Common myeloid progenitor, CD34-positive (primary cell): ENCODE measurements around the gene TMED4.

Source experiments
- CTCF ChIA-PET: fragments of 350-600 bp; sonication (Branson Sonifier 250); formaldehyde crosslinking; loops from one replicate; lab custom pipeline; 2021; ENCODE audit warnings: antibody characterized with exemption; lab: Charles Lee
- POLR2A ChIA-PET: fragments of 350-600 bp; sonication (Branson Sonifier 250); formaldehyde crosslinking; loops from one replicate; lab custom pipeline; 2021; ENCODE audit warnings: antibody characterized with exemption; lab: Charles Lee
- DNase-seq, 3 donors: peaks; one replicate each; pipeline versions ENCODE4 v3.0.0 to v3.0.0-alpha.2; 2013
- H3K27ac ChIP-seq, 2 experiments: 1 replicate in 1 of 2; 2 replicates in 1 of 2; pipeline ENCODE4 v1.7.0; 2013; ENCODE audit warnings: inconsistent platforms in 2 of 2, low read length in 2 of 2, mild to moderate bottlenecking in 2 of 2, low read depth in 1 of 2, moderate library complexity in 1 of 2; ENCODE audit not compliant: severe bottlenecking in 2 of 2, insufficient read depth in 1 of 2, poor library complexity in 1 of 2
- H3K27me3 ChIP-seq, 5 experiments: replicated peaks in 2 of 5; 1 replicate in 3 of 5; 2 replicates in 2 of 5; pipeline versions ENCODE4 v1.6.1 to v1.7.0; 2013; ENCODE audit warnings: low read length in 4 of 5, mild to moderate bottlenecking in 2 of 5, moderate library complexity in 2 of 5, inconsistent platforms in 1 of 5; ENCODE audit not compliant: insufficient read depth in 5 of 5, control insufficient read depth in 4 of 5
- H3K36me3 ChIP-seq, 4 experiments: 1 replicate in 2 of 4; 2 replicates in 2 of 4; pipeline versions ENCODE4 v1.6.1 to v1.7.0; 2013; ENCODE audit warnings: low read length in 3 of 4, control low read depth in 1 of 4, mild to moderate bottlenecking in 1 of 4; ENCODE audit not compliant: control insufficient read depth in 4 of 4, insufficient read depth in 4 of 4
- H3K4me1 ChIP-seq, 4 experiments: 1 replicate in 3 of 4; 2 replicates in 1 of 4; pipeline versions ENCODE4 v1.6.1 to v1.7.1; 2013; ENCODE audit warnings: low read length in 3 of 4, mild to moderate bottlenecking in 3 of 4, control low read depth in 1 of 4, inconsistent platforms in 1 of 4, moderate library complexity in 1 of 4; ENCODE audit not compliant: control insufficient read depth in 4 of 4, insufficient read depth in 4 of 4; ENCODE audit errors: control extremely low read depth in 1 of 4
- H3K4me3 ChIP-seq, 7 experiments: 1 replicate in 4 of 7; 2 replicates in 3 of 7; pipeline versions ENCODE4 v1.5.1 to v1.7.0; 2013; ENCODE audit warnings: mild to moderate bottlenecking in 7 of 7, low read length in 6 of 7, moderate library complexity in 6 of 7, inconsistent platforms in 2 of 7, low read depth in 2 of 7, control low read depth in 1 of 7; ENCODE audit not compliant: insufficient read depth in 4 of 7, control insufficient read depth in 1 of 7; ENCODE audit errors: extremely low read depth in 1 of 7
- H3K9me3 ChIP-seq, 5 experiments: 1 replicate in 4 of 5; 2 replicates in 1 of 5; pipeline versions ENCODE4 v1.6.1 to v1.7.1; 2013; ENCODE audit warnings: low read length in 4 of 5, mild to moderate bottlenecking in 2 of 5, inconsistent platforms in 1 of 5, low read depth in 1 of 5, moderate library complexity in 1 of 5; ENCODE audit not compliant: control insufficient read depth in 4 of 5, insufficient read depth in 2 of 5; ENCODE audit errors: control extremely low read depth in 1 of 5
- WGBS: methylation state at CpG from one replicate; pipeline ENCODE4 v1.1.5; 2013; ENCODE audit not compliant: insufficient coverage; 5-methylcytosine and 5-hydroxymethylcytosine counted together

Gene TMED4

GRCh38 chr7:44608916-44609648 is 27.1 kb upstream of the TMED4 start:
- ChIA-PET CTCF (interaction anchor here (0.6 to 3.4 kb wide), 3 partner anchors 20 to 327 kb away, joined by 3 to 10 read pairs (median 4); no protein-coding TSS in a partner anchor), POLR2A (interaction anchor here (0.6 to 0.7 kb wide), 2 partner anchors 26 to 451 kb away, joined by 7 read pairs; no protein-coding TSS in a partner anchor)
- DNase-seq = peak in 2 of 3 donors; percentile 52 to 57

GRCh38 chr7:44607141-44608068 is 25.4 kb upstream of the TMED4 start:
- H3K27ac ChIP-seq = peak overlapping the region; percentile 28 to 91
- POLR2A ChIA-PET = interaction anchor here (0.9 to 1.2 kb wide), 3 partner anchors 25 to 141 kb away, joined by 3 to 8 read pairs (median 5); partner anchors contain the start of genes TMED4 and ZMIZ2
- H3K27me3 ChIP-seq = peaks cover 0 to 2% (median 0%) of the 10 kb centered on the region in 5 experiments
- CTCF ChIA-PET = interaction anchor here (0.5 to 3.4 kb wide), 4 partner anchors 21 to 341 kb away, joined by 3 to 10 read pairs (median 4); no protein-coding TSS in a partner anchor
- H3K4me1 ChIP-seq = peaks cover 8 to 38% (median 21%) of the 10 kb centered on the region in 4 experiments
- 53% methylated on average over 24 of the region's 35 CpGs for WGBS
- no peaks in the 10 kb centered on the region for H3K36me3 ChIP-seq
- peak overlapping the region; percentile 74 to 96 (median 92) for H3K4me3 ChIP-seq
- no peaks in the 10 kb centered on the region for H3K9me3 ChIP-seq
- DNase-seq = peak in 1 of 3 donors; percentile 15

More at GRCh38 chr7:44608916-44609648, 27.1 kb upstream of the TMED4 start:
- no peaks in the 10 kb centered on the region for H3K9me3 ChIP-seq
- 58% methylated on average over 11 of the region's 14 CpGs for WGBS
- H3K4me3 ChIP-seq = no peak overlapping the region
- H3K36me3 ChIP-seq = no peaks in the 10 kb centered on the region
- H3K4me1 ChIP-seq = peaks cover 8 to 38% (median 21%) of the 10 kb centered on the region in 4 experiments
- H3K27me3 ChIP-seq = no peaks in the 10 kb centered on the region
- H3K27ac ChIP-seq = no peak overlapping the region

GRCh38 chr7:44606341-44607140 is 24.5 kb upstream of the TMED4 start, which contains the start of gene OGDH:
Gene OGDH (plus strand): TSS chr7:44606627. CDS start chr7:44624344, 17,717 bp downstream.
- POLR2A ChIA-PET = interaction anchor here (0.7 to 1.2 kb wide), 5 partner anchors 25 to 241 kb away, joined by 3 to 8 read pairs (median 4); partner anchors contain the start of genes H2AZ2, TMED4 and ZMIZ2
- Histone ChIP-seq H3K9me3 (no peaks in the 10 kb centered on the region), H3K4me3 (peak within 1 kb of the TSS; percentile 74 to 98 (median 93)), H3K36me3 (no peaks in the 10 kb centered on the region), H3K27ac (peak within 1 kb of the TSS; percentile 77 to 91), H3K27me3 (peaks cover 0 to 2% (median 0%) of the 10 kb centered on the region in 5 experiments), H3K4me1 (peaks cover 8 to 38% (median 21%) of the 10 kb centered on the region in 4 experiments)
- WGBS = under 1% methylated on average over 80 of the region's 93 CpGs
- CTCF ChIA-PET = interaction anchor here (0.5 to 3.4 kb wide), 7 partner anchors 22 to 342 kb away, joined by 3 to 10 read pairs (median 3); partner anchors contain the start of gene TMED4
- DNase-seq = peak; percentile 98 to 99 (median 99)

DNA sequence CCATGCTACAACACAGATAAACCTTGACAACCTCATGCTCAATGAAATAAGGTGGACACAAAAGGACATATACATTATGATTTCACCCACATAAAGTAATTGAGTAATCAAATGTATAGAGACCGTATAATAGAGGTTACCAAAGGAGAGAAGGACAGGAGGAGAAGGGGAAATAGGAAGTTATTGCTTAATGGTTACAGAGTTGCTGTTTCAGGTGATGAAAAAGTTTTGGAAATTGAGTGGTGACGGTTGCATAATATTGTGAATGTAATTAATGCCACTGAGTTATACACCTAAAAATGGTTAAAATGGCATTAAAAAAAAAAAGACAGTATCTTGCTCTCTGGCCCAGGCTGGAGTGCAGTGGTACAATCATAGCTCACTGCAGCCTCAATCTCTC is 22.9 kb upstream of the TMED4 start:
- no peak for DNase-seq
- WGBS = 83% methylated on average over 1 of the region's 2 CpGs
- Histone ChIP-seq H3K4me1 (peaks cover 8 to 38% (median 21%) of the 10 kb centered on the region in 4 experiments), H3K36me3 (no peaks in the 10 kb centered on the region), H3K27ac (no peak overlapping the region), H3K9me3 (no peaks in the 10 kb centered on the region), H3K27me3 (peaks cover 0 to 2% (median 0%) of the 10 kb centered on the region in 5 experiments), H3K4me3 (no peak overlapping the region)
- CTCF ChIA-PET = no interaction called here
- POLR2A ChIA-PET = no interaction called here

GRCh38 chr7:44603193-44603592 is 21.2 kb upstream of the TMED4 start:
- H3K9me3 ChIP-seq = no peaks in the 10 kb centered on the region
- CTCF ChIA-PET = no interaction called here
- no peaks in the 10 kb centered on the region for H3K36me3 ChIP-seq
- peaks cover 0 to 2% (median 0%) of the 10 kb centered on the region in 5 experiments for H3K27me3 ChIP-seq
- no peak overlapping the region for H3K27ac ChIP-seq
- no peak for DNase-seq
- no peak overlapping the region for H3K4me3 ChIP-seq
- H3K4me1 ChIP-seq = peaks cover 8 to 24% (median 14%) of the 10 kb centered on the region in 4 experiments
- POLR2A ChIA-PET = no interaction called here
- 89% methylated on average over 2 of the region's 6 CpGs for WGBS

DNA sequence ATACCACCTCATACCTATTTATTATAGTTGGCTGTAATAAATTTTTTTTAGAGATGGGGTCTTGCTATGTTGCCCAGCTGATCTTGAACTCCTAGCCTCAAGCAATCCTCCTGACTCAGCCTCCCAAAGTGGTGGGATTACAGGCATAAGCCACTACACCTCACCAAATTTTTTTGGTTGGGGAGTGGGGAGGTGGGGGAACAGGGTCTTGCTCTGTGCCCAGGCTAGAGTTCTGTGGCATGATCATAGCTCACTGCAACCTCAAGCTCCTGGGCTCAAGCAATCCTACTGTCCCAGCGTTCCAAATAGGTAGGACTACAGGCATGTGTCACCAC is 20.5 kb upstream of the TMED4 start:
- no peak overlapping the region for H3K4me3 ChIP-seq
- CTCF ChIA-PET = interaction anchor here (1.2 kb wide), 1 partner anchor 11 kb away, joined by 4 read pairs; no protein-coding TSS in a partner anchor
- WGBS = 67% methylated on average over 1 of the region's 1 CpG
- POLR2A ChIA-PET = no interaction called here
- peaks cover 0 to 2% (median 0%) of the 10 kb centered on the region in 5 experiments for H3K27me3 ChIP-seq
- H3K9me3 ChIP-seq = no peaks in the 10 kb centered on the region
- peaks cover 7 to 18% (median 12%) of the 10 kb centered on the region in 4 experiments for H3K4me1 ChIP-seq
- no peaks in the 10 kb centered on the region for H3K36me3 ChIP-seq
- no peak for DNase-seq
- no peak overlapping the region for H3K27ac ChIP-seq
